Cerebellar cortex (tissue), 1 donor: ENCODE results near the gene LRRC34.

Experiments
- DNase-seq: peaks from one replicate; pipeline ENCODE4 v3.0.0-alpha.2; 2015; ENCODE audit warnings: low spot score

Gene LRRC34

DNA sequence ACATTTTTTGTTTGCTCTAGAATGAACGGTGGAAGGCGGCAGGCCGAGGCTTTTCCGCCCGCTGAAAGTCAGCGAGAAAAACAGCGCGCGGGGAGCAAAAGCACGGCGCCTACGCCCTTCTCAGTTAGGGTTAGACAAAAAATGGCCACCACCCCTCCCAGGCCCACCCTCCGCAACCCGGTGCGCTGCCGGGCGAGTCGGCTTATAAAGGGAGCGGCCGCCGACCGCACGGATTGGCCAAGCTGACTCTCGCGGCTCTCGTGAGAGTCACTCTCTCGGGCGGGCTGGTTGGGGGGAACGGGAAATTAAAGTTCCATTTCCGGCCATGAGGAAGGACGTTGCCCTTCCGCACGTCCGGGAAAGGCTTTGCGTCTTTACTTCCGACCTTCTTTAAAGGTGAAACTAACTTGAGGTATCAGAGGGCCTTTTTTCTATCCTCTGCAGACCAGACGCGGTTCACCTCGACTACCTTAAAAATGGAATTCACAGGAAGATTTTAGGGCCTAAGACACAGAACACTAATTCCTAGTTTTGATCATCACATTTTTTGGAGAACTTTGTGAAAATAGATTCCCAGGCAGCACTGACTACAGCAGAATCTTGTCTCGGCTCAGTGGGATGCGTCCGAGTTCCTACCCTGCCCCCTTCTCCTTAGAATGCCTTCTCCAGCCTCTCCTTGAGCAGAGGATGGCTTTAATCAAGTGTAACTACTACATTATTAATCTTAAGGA is 47.7 kb downstream of the LRRC34 start, which contains the start of gene TERC:
Gene TERC (minus strand): TSS at position 179 of the 731 bp plus-strand sequence.
- peak; percentile 95 for DNase-seq

DNA sequence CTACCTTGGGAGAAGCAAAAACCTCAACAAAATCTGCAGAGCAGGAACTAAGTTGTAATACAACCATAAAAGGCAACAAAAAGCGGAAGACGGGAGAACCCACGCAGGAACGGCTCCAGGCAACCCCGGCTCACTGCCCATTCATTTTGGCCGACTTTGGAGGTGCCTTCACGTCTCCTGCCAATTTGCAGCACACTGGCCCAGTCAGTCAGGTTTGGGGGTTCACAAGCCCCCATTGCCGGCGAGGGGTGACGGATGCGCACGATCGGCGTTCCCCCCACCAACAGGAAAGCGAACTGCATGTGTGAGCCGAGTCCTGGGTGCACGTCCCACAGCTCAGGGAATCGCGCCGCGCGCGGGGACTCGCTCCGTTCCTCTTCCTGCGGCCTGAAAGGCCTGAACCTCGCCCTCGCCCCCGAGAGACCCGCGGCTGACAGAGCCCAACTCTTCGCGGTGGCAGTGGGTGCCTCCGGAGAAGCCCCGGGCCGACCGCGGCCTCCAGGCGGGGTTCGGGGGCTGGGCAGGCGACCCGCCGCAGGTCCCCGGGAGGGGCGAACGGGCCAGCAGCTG is 48.3 kb downstream of the LRRC34 start:
- peak; percentile 71 for DNase-seq

DNA sequence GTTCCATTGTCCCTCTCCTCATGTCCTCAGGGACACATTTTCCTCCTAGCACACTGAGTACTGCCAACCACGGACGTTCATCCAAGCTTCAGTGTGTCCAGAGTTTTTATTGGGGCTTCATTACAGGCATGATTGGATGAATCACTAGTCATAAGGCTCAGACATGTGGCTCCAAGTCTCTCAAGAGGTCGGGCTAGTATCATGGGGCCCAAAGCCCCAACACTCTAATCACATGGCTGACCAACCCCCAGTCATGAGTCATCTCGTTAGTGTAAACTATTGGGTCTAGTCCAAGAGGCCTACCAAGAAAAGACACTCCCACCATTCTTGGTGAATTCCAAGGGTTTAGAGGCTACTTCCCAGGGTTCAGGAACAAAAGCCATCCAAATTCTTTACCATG is 52.2 kb downstream of the LRRC34 start:
- no peak for DNase-seq

DNA sequence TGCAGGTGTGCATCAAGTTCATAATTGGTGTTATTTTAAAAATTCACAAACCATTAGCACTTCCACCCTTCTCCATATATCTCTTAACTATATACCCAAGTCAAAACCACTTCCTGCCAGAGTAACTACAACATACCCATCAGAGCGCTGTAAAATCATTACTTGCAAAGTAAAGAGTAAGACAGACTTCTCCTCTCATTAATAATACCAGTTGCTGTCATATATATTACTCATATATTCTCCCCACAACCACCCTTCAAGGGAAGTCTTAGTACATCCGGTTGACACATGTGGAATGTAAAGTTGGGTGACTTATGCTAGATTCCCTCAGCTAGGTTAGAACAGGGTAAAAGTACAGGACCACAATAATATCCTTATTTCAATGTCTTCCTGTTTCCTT is 53.4 kb downstream of the LRRC34 start:
- DNase-seq = no peak

DNA sequence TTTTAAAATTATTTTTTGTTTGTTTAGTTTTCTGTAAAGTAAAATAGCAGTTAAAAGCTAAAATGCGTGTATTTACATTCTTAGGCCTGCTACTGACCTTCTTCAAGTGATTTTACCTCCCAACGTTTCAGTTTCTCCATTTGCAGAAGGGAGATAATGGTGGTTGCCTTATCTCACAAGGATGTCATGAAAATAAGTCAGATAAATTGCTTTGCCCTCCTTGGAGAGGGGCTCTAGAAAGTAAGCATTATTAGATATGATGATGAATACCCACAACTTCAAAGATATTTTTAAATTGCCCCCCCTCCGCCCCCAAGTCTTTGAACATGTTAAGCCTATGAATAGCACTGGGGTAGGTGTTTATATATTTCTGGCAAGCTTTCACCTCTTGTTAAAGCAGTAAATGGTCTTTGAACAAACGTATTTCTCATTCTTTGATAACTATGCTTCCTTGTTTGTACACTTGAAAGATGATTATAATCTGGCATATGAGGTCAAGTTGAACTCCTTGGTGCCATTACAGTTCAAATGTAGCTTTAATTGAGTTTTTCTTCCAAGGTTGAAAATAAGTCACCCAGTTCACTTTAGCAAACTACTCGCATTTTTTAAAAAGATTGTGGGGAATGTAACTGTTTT is 54.2 kb downstream of the LRRC34 start:
- no peak for DNase-seq

DNA sequence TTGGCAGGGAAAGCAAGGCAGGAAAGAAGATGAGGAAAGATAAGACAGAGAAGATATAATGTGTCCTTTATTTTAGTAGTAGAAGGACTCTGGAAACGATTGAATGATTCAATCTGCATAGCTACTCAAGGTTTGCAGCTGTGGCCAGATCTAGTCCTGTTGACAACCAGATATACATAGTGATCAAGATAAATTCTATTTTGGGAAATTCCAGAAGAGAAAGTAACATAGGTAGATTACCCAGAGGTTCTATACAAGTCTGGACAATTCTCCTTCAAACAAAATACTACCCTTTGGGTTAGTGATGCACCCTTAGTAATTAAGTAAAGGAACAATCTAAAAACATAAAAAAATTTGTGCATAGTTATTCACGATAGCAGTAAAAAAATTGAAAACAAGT is 57.2 kb downstream of the LRRC34 start:
- no peak for DNase-seq

DNA sequence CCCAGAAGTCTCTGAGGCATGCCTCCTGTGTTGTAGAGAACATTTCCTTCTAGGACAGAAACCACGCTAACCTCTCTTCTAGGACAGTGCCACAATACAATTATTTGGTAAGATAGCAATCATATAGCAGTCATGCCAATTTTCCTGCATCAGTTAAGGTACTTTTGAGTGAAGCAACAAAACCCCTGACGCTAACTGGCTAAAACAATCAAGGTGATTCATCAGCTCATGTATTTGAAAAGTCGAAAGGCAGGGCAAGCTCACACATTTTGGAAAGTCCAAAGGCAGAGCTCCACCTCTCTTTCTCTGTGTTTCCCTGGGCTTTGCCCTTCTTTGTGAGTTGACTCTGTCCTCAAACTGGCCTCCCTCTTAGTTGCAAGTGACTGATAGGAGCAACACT is 58.0 kb downstream of the LRRC34 start:
- no peak for DNase-seq

DNA sequence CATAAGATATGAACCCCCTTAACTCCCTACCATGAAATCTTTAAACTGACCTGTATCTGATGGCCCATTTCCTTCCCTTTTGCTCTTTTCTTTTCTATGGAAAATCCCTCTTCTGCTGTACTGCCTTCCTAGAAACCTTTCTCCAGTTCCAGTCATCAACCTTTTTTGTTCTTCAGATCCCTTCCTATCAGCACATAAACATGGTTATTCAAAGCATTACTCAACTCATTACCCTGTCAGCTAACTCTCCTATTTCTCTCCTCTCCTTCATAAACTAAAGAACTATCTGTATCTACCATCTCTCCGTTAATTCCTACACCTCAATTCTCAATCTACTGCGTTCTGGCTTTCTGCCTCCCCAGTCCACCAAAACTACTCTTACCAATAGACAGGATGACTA is 60.8 kb downstream of the LRRC34 start:
- DNase-seq = no peak

DNA sequence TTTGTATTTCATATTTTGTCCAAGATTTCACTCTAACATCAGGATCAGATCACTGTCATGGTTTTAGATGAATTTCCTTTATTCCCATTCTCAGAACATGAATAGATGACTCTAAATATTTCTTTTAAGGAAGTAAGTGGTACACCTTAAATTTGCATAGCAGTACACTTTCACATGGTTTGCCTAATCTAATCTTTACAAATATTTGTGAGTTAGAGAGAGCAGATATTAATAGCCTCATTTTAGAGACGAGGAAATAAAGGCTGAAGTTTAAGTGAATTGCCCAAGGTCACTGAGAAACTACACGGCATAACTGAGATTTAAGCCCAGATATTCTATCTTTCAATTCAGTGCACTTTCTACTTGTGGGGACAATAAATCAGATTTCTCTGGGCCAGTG is 62.0 kb downstream of the LRRC34 start:
- DNase-seq = no peak

DNA sequence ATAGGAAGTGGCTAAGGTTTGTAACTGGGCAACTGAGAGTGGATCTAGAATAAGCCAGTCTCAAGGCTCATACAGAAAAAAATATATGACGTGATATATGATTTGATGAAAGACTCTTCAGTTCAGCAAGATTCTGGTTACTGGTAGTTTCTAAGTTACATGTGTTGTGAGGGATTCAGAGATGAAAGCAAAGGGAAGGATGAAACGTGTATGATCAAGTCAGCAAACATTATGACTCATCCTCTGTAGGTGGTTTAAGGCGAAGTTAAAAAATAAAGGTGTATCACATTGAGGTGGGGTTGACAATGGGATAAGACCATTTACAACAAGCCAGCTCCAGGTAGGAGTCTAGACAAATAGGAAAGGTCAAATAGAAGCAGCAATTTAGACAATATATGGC is 64.0 kb downstream of the LRRC34 start:
- no peak for DNase-seq

DNA sequence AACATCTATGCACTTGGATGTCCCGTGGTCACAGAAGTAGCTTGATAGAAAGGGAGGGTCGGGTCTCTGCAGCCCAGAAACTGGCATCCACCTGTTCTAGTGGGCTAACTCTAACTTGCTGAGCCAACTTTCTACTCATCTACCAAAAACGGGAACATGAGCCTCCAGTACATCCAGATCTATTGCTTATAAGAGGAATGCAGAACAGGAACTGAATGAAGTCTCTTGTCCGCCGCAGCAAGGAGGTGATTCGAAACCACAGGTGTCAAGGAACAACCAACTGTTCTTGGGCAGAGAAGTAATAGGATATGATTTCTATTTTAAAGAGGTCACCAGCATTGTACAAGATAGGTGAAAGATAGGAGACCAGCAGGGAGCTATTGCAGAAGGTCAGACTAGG is 65.8 kb downstream of the LRRC34 start:
- no peak for DNase-seq

DNA sequence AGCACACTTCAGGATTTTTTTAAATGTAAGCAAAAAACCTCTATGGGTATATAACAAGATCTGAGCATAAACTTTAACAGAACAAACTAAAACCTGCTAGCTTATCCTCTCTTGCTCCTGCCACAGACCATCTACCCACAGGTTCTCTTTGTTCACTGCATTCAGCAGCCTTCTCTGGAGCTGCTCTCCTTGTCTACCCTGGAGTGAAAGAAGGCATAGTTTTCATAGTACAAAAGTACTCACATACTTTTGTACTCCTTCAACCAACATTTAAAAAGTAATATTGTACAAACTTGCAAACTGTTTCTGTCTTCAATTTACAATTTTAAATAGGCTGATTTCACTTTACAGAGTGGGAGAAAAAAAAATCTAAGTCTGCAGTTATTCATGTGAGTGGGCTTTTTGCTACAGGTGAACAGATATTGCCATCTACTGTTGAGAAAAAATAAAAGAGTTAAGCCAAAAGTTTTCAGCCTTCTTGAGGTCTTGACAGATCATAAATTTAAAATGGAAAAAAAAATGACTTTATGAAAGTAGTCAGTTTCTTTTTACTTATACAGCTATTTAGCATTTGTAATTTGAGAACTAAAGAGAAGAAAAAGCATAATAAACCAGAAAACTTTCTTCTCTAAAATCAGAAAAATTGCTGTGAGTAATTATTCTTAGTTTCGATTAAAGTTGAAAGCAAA is 68.2 kb downstream of the LRRC34 start:
- DNase-seq = peak; percentile 34
